ENCODE results near the gene APPL1. TPM values are rescaled to one million over a fixed set of nuclear protein-coding genes. Genes with fewer than 3 reads are reported as not detected.
A peak's percentile ranks its signal among the peaks of the same experiment; 100 is the strongest.

The APPL1 gene
- total RNA-seq, 4 donors from 2014 or later: 49.1 to 65.6 (median 59.6) TPM

DNA sequence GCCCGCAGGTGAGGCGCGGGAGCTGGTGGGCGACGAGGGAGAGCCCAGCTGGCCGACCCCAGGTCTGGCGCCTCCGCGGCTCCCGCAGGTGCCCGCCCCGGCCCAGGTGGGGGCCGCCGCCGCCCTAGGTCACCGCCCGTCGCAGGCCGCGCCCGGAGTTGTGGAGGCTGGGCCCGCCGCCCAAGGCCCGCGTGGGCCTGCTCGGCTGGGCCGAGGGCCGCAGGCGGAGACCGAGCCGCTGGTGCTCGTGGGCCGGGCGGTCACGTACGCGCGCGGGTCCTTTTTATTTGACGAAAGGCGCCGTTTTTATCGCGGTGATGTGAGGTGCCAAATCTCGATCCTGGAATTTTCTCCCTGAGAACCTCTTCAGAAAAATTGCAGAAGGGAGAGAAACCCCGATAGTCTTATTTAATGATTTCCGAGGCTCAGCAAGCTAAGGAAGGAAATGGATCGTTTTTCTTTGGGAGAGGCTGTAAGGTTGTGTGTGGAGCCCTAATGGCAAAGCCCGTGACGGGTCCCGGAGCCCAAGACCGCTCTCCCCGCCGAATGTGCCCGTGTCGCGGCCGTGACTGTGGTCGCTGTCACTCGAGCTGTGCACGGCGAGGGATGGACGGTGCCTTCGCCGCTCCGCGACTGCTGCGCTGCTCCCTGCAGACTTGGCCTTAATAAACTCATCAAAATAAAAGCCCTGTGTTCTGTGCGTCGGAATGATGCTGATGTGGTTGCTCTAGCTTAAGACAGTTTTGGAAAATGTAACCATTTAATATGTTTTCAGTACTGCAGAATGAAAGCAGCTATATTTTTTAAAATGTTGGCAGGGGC lies 612 bp downstream of the APPL1 start:
- TF ChIP-seq POLR2A (IDR thresholded peaks at IDR 0.05): peak in 1 of 2 donors; percentile 47
- TF ChIP-seq, protein P1, sequence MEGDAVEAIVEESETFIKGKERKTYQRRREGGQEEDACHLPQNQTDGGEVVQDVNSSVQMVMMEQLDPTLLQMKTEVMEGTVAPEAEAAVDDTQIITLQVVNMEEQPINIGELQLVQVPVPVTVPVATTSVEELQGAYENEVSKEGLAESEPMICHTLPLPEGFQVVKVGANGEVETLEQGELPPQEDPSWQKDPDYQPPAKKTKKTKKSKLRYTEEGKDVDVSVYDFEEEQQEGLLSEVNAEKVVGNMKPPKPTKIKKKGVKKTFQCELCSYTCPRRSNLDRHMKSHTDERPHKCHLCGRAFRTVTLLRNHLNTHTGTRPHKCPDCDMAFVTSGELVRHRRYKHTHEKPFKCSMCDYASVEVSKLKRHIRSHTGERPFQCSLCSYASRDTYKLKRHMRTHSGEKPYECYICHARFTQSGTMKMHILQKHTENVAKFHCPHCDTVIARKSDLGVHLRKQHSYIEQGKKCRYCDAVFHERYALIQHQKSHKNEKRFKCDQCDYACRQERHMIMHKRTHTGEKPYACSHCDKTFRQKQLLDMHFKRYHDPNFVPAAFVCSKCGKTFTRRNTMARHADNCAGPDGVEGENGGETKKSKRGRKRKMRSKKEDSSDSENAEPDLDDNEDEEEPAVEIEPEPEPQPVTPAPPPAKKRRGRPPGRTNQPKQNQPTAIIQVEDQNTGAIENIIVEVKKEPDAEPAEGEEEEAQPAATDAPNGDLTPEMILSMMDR (IDR thresholded peaks at IDR 0.05): no peak
- Histone ChIP-seq H3K4me1 (peaks cover 0 to 9% of the 10 kb centered on the region in 2 donors), H3K36me3 (no peaks in the 10 kb centered on the region), H3K27me3 (no peaks in the 10 kb centered on the region), H3K9me3 (no peaks in the 10 kb centered on the region), H3K27ac (peak overlapping the region; percentile 63 to 87 (median 75)), H3K4me3 (replicated peaks in 1 of 3) (peak overlapping the region; percentile 48 to 84 (median 61))
- intact Hi-C loops (cut with DNase I): no loop called here
- 0 to 1% methylated on average over 33 to 34 of the region's 70 CpGs for WGBS, 2 donors
- peak; percentile 55 to 57 for DNase-seq

DNA sequence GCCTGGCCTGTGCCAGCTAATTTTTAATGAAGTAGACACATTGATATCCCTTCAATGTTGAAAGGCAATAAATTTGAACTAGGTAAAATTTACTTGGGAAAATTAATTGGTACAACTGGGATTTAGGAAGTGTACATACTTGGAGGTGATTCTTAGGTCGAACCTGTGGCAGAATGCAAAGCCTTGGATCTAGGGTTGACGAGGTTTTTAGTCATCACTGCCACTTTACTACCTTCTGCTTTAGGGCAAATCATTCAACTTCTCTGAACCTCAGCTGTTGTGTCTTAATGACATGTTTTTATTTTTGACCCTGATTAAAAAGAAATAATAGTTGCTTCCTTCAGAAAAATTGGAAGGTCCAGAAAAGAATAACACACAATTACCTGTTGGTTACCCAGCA lies 2.5 kb downstream of the APPL1 start:
- H3K36me3 ChIP-seq: no peaks in the 10 kb centered on the region
- intact Hi-C loops (cut with DNase I): no loop called here
- peaks cover 0 to 9% of the 10 kb centered on the region in 2 donors for H3K4me1 ChIP-seq
- WGBS, 2 donors: 91 to 92% methylated on average over 2 of the region's 2 CpGs
- no peaks in the 10 kb centered on the region for H3K27me3 ChIP-seq
- no peak overlapping the region for H3K4me3 ChIP-seq (replicated peaks in 1 of 3)
- no peak for DNase-seq
- H3K27ac ChIP-seq: no peak overlapping the region
- no peaks in the 10 kb centered on the region for H3K9me3 ChIP-seq
- TF ChIP-seq POLR2A (IDR thresholded peaks at IDR 0.05): no peak
- TF ChIP-seq, protein P1 (IDR thresholded peaks at IDR 0.05): no peak

- H3K36me3 ChIP-seq: peaks cover 0 to 3% of the 10 kb centered on the region in 2 donors
- H3K27ac ChIP-seq: no peak overlapping the region
- no peaks in the 10 kb centered on the region for H3K9me3 ChIP-seq
- intact Hi-C loops (cut with DNase I): no loop called here
- DNase-seq: no peak
- peaks cover 0 to 7% of the 10 kb centered on the region in 2 donors for H3K4me1 ChIP-seq
- WGBS, 2 donors: 93 to 98% methylated on average over 2 of the region's 2 CpGs
- H3K27me3 ChIP-seq: no peaks in the 10 kb centered on the region
- no peak overlapping the region for H3K4me3 ChIP-seq (replicated peaks in 1 of 3)
- TF ChIP-seq, protein P1 (IDR thresholded peaks at IDR 0.05): no peak
- no peak for TF ChIP-seq POLR2A (IDR thresholded peaks at IDR 0.05)
Observed at GRCh38 chr3:57233799-57234198, 6.3 kb downstream of the APPL1 start.

- intact Hi-C loops (cut with DNase I): no loop called here
- H3K27ac ChIP-seq: no peak overlapping the region
- TF ChIP-seq POLR2A (IDR thresholded peaks at IDR 0.05): no peak
- no peaks in the 10 kb centered on the region for H3K27me3 ChIP-seq
- H3K9me3 ChIP-seq: no peaks in the 10 kb centered on the region
- H3K36me3 ChIP-seq: peaks cover 0 to 9% of the 10 kb centered on the region in 2 donors
- no peaks in the 10 kb centered on the region for H3K4me1 ChIP-seq
- no peak overlapping the region for H3K4me3 ChIP-seq (replicated peaks in 1 of 3)
- 89 to 92% methylated on average over 13 of the region's 13 CpGs for WGBS, 2 donors
- DNase-seq: no peak
Observed at GRCh38 chr3:57234613-57235575, 7.4 kb downstream of the APPL1 start.

DNA sequence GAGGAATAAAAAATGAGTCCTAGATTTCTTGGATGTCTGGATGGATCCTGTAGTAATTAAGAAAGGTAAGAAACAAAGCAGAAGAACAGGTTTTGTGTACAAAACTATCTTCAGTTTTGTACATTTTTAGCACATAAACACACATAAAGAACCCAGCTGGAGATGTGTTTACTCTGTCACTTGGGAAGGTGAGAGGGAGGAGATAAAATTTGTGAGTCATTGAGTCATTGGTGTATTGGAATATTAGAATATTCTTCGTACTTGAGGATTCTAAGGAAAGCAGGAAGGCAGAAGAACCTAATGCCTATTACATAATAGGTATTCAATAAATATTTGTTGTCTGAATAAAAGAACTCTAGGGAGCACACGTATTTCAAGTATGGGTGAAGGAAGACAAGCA lies 17.4 kb downstream of the APPL1 start:
- no peak overlapping the region for H3K27ac ChIP-seq
- WGBS, 2 donors: 94% methylated on average over 2 of the region's 2 CpGs
- DNase-seq: no peak
- peaks cover 12 to 22% of the 10 kb centered on the region in 2 donors for H3K36me3 ChIP-seq
- H3K4me1 ChIP-seq: no peaks in the 10 kb centered on the region
- intact Hi-C loops (cut with DNase I): no loop called here
- H3K27me3 ChIP-seq: no peaks in the 10 kb centered on the region
- H3K4me3 ChIP-seq (replicated peaks in 1 of 3): no peak overlapping the region
- TF ChIP-seq POLR2A (IDR thresholded peaks at IDR 0.05): no peak
- TF ChIP-seq, protein P1 (IDR thresholded peaks at IDR 0.05): no peak
- H3K9me3 ChIP-seq: no peaks in the 10 kb centered on the region
